ENCODE results near the gene KAZN.

Gene KAZN

DNA sequence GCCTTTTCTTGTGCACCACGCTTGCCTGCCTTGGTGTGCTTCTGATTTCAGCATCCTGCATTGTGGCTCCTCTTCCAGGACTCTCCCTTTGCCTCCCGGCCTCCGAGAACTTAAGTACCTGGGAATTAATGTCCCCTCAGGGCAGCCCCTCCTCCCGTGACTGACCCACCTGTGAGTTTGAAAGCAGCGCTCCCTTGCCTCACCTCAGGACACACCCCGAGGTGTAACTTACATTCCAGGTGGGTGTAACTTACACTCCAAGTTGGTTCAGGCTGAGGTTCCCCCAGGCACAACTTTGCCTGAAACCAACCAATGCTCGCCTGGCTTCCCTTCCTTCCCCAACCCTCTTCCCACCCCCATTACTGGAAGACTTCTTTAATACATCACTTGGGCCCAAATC is 161.4 kb downstream of the KAZN start:
- TF ChIP-seq GATA2 (IDR thresholded peaks at IDR 0.05; ENCODE audit: low read depth, low read length) (no peak), GATA3 (IDR thresholded peaks at IDR 0.05; ENCODE audit: low read depth, low read length) (no peak)

DNA sequence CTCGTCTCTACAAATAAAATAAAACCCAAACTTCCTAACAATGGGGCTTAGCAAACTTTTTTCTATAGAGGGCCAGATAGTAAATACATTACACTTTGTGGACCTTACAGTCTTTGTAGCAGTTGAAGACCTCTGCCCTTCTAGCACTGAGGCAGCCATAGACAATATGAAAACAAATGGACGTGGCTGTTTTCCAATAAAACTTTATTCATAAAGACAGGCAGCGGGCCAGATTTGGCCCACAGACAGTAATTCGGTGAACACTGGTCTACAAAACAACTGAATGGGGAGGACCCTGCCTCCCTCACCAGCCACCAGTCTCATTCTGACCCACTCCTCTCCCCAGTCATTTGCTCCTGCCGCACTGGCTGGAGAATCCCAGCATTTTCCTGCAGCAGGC is 162.3 kb downstream of the KAZN start:
- TF ChIP-seq GATA3 (IDR thresholded peaks at IDR 0.05; ENCODE audit: low read depth, low read length) (no peak), GATA2 (IDR thresholded peaks at IDR 0.05; ENCODE audit: low read depth, low read length) (no peak)

DNA sequence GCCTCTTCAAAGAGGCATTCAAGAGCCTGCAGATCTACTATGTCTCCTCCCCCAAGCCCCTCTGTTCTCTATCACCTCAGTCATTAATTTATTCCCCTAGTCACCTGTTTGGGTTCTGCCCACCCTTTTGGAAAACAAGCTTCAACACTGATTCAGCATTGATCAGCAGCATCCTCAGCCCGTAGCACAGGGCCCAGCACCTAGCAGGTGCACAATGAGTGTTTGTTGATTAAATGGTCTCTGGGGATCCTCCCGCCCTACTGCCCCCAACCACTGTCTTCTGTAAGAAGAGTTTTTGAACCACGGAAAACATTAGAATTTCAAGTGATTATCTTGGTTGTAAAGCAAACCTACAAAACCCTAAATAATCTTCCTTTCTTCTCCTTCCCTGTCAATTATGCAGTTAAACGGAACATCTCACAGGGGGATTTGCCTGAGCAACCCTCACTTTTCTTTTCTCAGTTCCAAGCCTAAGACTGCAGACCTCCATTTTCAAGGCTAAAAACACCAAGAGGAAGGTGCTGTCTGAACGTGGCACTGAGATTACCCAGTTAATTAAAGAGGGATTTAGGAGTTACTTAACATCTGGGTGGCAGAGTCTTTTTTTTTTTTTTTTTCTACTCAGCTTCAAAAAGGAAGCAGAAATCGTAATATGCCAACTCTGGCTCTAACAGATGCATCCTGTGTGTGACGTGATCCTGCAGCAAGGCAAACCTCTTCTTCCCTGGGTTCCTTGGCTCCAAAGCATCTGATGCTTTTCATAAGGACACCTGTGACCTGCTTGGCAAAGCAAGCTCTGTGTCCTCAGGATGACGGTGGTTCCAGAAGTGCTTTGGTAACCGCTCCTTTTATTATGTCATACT is 163.0 kb downstream of the KAZN start:
- no peak for TF ChIP-seq GATA3 (IDR thresholded peaks at IDR 0.05; ENCODE audit: low read depth, low read length)
- no peak for TF ChIP-seq GATA2 (IDR thresholded peaks at IDR 0.05; ENCODE audit: low read depth, low read length)

DNA sequence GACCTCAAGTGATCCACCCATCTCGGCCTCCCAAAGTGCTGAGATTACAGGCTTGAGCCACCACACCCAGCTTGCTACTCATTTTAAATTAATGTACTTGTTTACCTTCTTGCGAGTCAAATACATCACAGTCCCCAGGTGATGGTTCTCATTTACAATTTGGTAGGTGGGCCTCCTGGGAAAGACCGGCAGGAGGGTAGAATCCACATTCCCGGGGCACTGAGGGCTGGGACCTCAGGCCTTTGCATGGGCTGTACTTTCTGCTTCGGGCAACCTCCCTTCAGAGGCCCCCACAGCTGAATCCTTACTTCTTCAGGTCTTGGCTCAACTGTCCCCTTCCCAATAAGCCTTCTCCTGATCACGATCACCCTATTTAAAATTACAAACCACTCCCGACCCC is 165.5 kb downstream of the KAZN start:
- no peak for TF ChIP-seq GATA2 (IDR thresholded peaks at IDR 0.05; ENCODE audit: low read depth, low read length)
- no peak for TF ChIP-seq GATA3 (IDR thresholded peaks at IDR 0.05; ENCODE audit: low read depth, low read length)

DNA sequence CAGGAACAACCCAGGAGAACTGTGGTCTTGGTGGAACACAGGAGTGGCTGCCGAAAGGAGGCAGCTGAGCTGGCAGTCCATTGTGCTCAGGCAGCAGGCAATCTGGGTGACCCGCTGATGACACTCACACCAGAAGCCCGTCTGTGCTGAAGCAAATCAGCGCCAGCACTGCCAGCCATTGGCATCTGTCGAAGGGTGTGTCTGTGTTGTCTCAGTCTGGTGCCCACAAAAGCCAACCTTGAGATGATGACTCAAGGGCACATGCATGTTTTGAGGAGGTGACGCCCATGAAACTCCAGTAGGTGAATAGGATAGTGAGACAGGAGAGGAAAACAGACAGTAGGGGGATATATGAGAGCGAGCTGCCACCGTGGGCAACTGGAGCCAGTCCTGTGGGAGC is 167.3 kb downstream of the KAZN start:
- TF ChIP-seq GATA2 (IDR thresholded peaks at IDR 0.05; ENCODE audit: low read depth, low read length) = no peak
- TF ChIP-seq GATA3 (IDR thresholded peaks at IDR 0.05; ENCODE audit: low read depth, low read length) = no peak

DNA sequence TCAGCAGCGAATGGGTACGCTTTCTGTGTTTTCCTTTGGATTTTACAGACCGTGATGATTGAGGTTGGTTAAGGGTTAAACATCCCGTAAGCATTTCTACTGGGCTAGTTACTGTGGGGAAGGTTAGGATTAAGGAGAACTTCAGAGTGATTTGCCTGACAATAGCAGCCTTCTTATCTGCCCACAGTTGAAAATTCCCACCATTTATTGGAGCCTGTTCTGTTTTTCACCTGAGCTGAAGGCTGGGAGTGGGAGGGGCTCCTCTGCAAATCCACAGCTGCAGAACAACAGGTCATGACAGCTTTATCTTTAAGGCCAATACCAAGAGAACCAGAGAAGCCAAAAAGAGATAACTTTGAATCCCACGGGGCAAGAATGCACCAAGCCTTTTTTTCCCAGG is 168.6 kb downstream of the KAZN start:
- TF ChIP-seq GATA2 (IDR thresholded peaks at IDR 0.05; ENCODE audit: low read depth, low read length) (no peak), GATA3 (IDR thresholded peaks at IDR 0.05; ENCODE audit: low read depth, low read length) (no peak)

DNA sequence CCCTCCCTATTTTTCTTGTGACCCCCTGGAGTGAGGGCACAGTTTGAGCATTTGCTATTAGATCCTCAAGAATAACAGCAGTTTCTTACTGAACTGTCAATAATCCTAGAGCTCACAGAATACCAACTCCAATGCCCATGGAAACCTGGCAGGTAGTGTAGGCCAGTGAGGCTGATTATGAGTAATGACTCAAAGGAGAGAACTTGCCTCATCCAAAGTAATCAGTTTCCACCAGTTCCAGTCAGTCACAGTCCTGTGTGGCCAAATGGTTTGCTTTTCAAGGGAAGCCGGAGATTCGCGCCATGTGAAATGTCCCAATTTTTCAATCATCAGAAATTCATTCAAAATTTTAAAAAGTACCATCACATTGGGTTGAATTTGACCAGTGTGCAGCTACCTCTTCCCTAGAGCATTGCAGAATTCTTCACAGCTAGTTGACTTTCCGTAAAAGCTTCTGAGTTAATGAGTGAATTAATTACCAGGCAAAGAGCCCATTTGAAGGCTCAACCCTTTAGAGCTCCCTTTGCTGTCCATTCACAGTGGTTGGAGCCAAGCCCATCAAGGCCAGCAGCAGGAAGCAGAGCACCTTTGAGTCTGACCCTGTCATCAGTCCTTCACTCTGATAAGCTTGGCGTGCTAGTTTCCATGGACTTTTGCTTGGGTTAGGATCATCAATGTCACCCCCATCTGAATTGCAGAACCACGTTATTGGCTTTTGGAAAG is 170.3 kb downstream of the KAZN start:
- TF ChIP-seq GATA3 (IDR thresholded peaks at IDR 0.05; ENCODE audit: low read depth, low read length) = no peak
- no peak for TF ChIP-seq GATA2 (IDR thresholded peaks at IDR 0.05; ENCODE audit: low read depth, low read length)

DNA sequence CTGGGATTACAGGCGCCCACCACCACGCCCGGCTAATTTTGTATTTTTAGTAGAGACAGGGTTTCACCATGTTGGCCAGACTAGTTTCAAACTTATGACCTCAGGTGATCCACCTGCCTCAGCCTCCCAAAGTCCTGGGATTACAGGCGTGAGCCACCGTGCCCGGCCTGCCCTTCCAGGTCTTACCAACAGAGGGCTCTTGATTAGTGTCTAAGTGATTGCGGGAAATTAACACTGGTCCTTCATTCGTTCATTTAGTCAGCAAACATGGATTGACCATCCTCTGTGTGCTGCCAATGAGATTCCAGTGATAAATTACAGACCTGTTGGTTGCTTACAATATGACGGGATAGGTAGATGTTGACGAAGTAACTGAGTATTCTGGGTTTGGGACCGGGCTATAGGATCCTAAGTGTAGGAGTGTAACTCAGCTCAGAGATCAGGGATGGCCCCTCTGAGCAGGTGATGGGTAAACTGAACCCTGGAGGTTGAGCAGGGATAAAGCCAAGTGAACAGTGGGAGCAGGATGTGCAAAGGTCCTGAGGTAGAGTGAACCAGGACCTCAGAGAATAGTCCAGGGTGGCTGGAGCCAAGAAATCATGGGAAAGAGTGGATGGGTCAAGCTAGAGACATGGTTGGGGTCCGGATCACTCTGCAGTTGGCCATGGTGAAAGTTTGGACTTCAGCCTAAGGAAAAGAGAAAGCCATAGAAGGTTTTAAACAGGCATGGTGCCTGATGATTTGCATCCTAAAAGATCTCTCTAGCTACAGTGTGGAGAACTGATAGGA is 171.2 kb downstream of the KAZN start:
- TF ChIP-seq GATA3 (IDR thresholded peaks at IDR 0.05; ENCODE audit: low read depth, low read length) (no peak), GATA2 (IDR thresholded peaks at IDR 0.05; ENCODE audit: low read depth, low read length) (no peak)

DNA sequence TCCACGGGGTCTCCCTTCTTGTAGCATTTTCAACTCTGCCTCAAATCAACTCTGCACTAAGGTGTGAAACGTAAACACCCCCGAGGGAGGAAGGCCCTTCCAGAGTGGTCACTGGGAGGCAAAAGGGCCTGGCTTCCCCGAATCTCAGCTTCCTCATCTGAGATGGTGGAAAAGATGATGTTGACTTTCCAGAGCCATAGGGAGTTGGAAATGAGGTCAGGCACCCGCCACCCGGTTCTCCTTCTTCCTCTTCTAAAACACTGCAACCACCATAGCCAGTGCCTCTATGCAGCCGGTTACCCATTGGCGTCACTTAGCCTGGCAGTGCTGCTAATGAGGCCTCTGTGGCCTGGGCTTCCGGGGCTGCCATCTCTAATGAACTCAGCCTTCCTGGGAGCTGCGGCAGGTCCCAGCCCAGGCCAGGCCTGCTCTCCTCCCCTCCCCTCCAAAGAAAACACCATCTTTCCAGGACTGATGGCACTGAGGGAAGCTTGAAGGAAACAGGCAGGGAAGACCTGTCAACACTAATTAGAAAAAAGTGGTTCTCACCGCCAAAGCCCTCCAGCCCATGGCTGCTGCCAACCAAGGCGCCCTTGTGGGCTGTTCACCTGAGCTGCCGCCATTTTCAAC is 175.0 kb downstream of the KAZN start:
- TF ChIP-seq GATA3 (IDR thresholded peaks at IDR 0.05; ENCODE audit: low read depth, low read length) (no peak), GATA2 (IDR thresholded peaks at IDR 0.05; ENCODE audit: low read depth, low read length) (no peak)

DNA sequence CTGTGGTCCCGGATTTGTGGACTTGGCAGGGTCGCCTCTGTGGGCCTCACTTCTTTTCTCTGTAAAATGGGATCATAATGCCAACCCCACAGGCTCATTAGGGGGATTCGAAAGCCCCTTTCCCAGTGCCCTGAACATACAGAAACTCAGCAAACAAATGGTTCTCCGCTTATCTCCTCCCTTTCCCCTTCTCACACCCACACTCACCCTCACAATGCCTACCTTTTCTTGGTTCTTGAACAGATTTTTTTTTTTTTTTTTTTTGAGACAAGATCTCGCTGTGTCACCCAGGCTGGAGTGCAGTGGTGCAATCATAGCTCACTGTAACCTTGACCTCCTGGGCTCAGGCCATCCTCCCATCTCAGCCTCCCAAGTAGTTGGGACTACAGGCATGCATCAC is 175.7 kb downstream of the KAZN start:
- no peak for TF ChIP-seq GATA3 (IDR thresholded peaks at IDR 0.05; ENCODE audit: low read depth, low read length)
- no peak for TF ChIP-seq GATA2 (IDR thresholded peaks at IDR 0.05; ENCODE audit: low read depth, low read length)

DNA sequence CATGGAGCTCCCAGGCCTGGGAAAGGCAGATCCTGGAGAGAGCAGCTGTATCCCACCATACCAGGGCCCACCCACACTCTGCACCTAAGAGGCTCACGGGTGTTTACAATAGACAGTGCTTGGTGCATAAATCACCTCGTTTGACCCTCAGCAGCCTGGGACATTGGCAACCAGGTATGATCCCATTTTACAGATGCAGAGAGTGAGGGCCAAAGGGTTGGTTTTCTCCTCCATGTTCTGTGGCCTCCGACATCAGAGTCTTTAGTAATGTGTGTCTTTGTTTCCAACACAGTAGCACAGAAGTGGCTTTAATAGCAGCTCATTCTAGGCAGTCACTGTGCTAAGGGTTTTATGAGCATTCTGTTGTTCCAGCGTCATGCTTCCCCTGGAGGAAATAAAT is 176.5 kb downstream of the KAZN start:
- TF ChIP-seq GATA2 (IDR thresholded peaks at IDR 0.05; ENCODE audit: low read depth, low read length) = no peak
- TF ChIP-seq GATA3 (IDR thresholded peaks at IDR 0.05; ENCODE audit: low read depth, low read length) = no peak

DNA sequence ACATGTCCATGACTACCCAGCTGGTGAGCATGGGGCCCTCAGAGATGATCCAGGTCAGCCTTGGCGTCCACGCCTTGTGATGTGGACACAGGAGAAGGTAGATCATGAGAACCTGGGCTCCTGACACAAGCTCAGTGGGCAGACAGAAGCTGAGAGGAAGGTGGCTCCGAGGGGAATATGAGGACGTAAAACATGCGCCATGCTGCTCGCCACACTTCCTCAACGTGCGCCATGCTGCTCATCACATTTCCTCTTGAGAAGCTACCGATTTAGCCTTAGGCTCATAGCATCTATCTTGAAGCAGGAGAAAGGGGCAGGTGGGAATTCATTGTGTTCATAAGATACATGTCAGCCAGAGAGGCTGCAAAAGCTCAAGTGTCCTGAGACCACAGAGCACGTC is 176.9 kb downstream of the KAZN start:
- TF ChIP-seq GATA2 (IDR thresholded peaks at IDR 0.05; ENCODE audit: low read depth, low read length) (no peak), GATA3 (IDR thresholded peaks at IDR 0.05; ENCODE audit: low read depth, low read length) (no peak)

DNA sequence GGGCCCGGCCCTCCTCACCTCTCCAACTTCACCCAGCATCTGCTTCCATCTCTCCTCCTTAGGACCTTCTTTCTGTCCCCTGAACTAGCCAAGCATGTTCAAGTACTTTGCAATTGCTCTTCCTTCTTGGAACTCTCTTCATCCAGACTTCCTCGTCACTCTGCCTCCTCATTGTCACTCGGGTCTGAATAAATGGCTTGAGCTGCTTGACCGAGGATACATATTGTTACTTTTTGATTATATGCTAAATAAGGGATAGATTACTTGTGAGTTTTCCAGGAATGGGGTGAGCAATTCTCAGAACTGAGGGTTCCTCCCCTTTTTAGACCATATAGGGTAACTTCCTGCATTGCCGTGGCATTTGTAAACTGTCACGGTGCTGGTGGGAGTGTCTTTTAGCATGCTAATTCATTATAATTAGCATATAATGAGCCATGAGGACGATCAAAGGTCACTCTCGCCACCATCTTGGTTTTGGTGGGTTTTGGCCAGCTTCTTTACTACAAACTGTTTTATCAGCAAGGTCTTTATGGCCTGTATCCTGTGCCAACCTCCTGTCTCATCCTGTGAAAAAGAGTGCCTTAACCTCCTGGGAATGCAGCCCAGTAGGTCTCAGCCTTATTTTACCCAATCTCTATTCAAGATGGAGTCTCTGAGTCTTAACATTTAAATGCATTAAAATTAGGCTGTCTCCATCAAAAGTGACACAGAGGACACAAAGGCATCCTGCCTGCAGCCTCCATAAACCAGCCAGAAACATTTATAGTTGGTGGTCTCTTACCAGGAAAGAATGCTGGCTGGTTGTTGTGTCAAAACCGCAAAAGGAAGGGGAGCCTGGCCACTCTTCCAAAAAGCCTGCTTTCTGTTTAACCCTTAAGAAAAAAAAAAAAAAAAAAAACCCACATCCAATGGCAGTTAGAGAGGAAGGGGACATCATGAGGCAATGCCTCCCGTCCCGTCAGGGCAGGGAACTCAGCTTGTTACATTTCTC is 179.3 kb downstream of the KAZN start:
- TF ChIP-seq GATA3 (IDR thresholded peaks at IDR 0.05; ENCODE audit: low read depth, low read length) = no peak
- no peak for TF ChIP-seq GATA2 (IDR thresholded peaks at IDR 0.05; ENCODE audit: low read depth, low read length)

Measured in SH-SY5Y (cell line).